ENCODE results near the gene HOMER2. TPM values are rescaled to one million over a fixed set of nuclear protein-coding genes. Genes with fewer than 3 reads are reported as not detected.
A peak's percentile ranks its signal among the peaks of the same experiment; 100 is the strongest.

HOMER2 gene
- total and polyA plus RNA-seq, 2 of the 13 experiments (the other 11 are each of a cell fraction or from before 2014, with no cell fraction given): 12.9 to 14.1 TPM

GRCh38 chr15:82985688-82986441 is 33.3 kb upstream of the HOMER2 start, which contains the start of gene RAMAC (continued):
- peak; percentile 79; the same call in 1 of the 2 replicates for TF ChIP-seq KLF15 (CRISPR knock-in tag; IDR thresholded peaks at IDR 0.05; ENCODE audit: borderline replicate concordance)

- no peak overlapping the region for H2AFZ ChIP-seq (ENCODE audit: low read length)
- BruUV-seq (replicated peaks): no TSS peak
- in situ Hi-C loops (cut with HindIII; ENCODE audit: extremely low pct_ligation_motif_present, low pct_unique_long_range_greater_than_20kb): loop anchor here (10.0 kb wide), 1 partner anchor 126 kb away; no protein-coding TSS in a partner anchor
- DNase-seq (ENCODE audit: low spot score): no peak
- no peak for ATAC-seq
- intact Hi-C loops (cut with micrococcal nuclease; ENCODE audit: unreplicated experiment): no loop called here
- no peak overlapping the region for H3K4me3 ChIP-seq (replicated peaks in 1 of 3; ENCODE audit: insufficient read depth in 1 of 3, low read depth in 2 of 3, low read length in 3 of 3)
- FAIRE-seq: no peak
- no peaks in the 10 kb centered on the region for H3K27me3 ChIP-seq (ENCODE audit: control insufficient read depth in 1 of 2, insufficient read depth in 2 of 2, low read length in 2 of 2)
- no peak overlapping the region for H3K9ac ChIP-seq (ENCODE audit: insufficient read depth, low read depth, low read length)
- H3K4me2 ChIP-seq (ENCODE audit: low read depth, low read length): no peak overlapping the region
- POLR2A ChIA-PET: no interaction called here
- no peak overlapping the region for H3K27ac ChIP-seq (ENCODE audit: extremely low read length, insufficient read depth, low read length)
- 76% methylated on average over 2 of the region's 2 CpGs for WGBS (ENCODE audit: low lambda C conversion rate)
- H3K36me3 ChIP-seq (replicated peaks in 1 of 2; ENCODE audit: control insufficient read depth in 1 of 2, insufficient read depth in 2 of 2, low read length in 2 of 2): no peaks in the 10 kb centered on the region
- TF ChIP-seq JARID2 (CRISPR knock-in tag; IDR thresholded peaks at IDR 0.05; ENCODE audit: insufficient replicate concordance) (no peak), SRSF9 (IDR thresholded peaks at IDR 0.05; ENCODE audit: borderline replicate concordance, insufficient read depth, low read depth, low read length, poor library complexity, severe bottlenecking) (no peak), CHCHD3 (CRISPR knock-in tag; IDR thresholded peaks at IDR 0.05) (no peak), ZNF841 (CRISPR knock-in tag; IDR thresholded peaks at IDR 0.05; ENCODE audit: borderline replicate concordance) (no peak), SAP130 (CRISPR knock-in tag; IDR thresholded peaks at IDR 0.05; ENCODE audit: low read depth) (no peak), ZBTB49 (CRISPR knock-in tag; IDR thresholded peaks at IDR 0.05; ENCODE audit: borderline replicate concordance) (no peak), BCL3 (CRISPR knock-in tag; IDR thresholded peaks at IDR 0.05) (no peak), ZNF720 (CRISPR knock-in tag; IDR thresholded peaks at IDR 0.05) (no peak), ATF7 (IDR thresholded peaks at IDR 0.05) (no peak), ATF7 (CRISPR knock-in tag; IDR thresholded peaks at IDR 0.05) (no peak), ZNF143 (CRISPR knock-in tag; IDR thresholded peaks at IDR 0.05) (no peak), ZNF777 (CRISPR knock-in tag; IDR thresholded peaks at IDR 0.05) (no peak), HNRNPL (IDR thresholded peaks at IDR 0.05; ENCODE audit: low read depth, low read length) (no peak)
- H3K9me3 ChIP-seq (ENCODE audit: low read length): no peaks in the 10 kb centered on the region
- peaks cover 15% of the 10 kb centered on the region for H3K4me1 ChIP-seq (ENCODE audit: insufficient read depth, low read length)
- CTCF ChIA-PET (ENCODE audit: low intra/inter-chr PET ratio, low total read pairs): no interaction called here
- no peaks in the 10 kb centered on the region for H3K79me2 ChIP-seq (ENCODE audit: insufficient read depth, low read length)
- no peaks in the 10 kb centered on the region for H4K20me1 ChIP-seq (ENCODE audit: insufficient read depth, low read length)
Observed at GRCh38 chr15:82980981-82981380, 28.5 kb upstream of the HOMER2 start.
